Small intestine (tissue), 7 donors: ENCODE measurements around the gene UBE3B. TPM values are rescaled to one million over a fixed set of nuclear protein-coding genes. Genes with fewer than 3 reads are reported as not detected.

Source experiments
- DNase-seq, 2 donors: peaks; one replicate each; pipeline versions ENCODE4 v3.0.0 to v3.0.0-alpha.2; 2013
- FAIRE-seq: peaks from 2 replicates; lab custom pipeline; 2012; peaks lifted over from hg19 to GRCh38; lab: Jason Lieb, UNC
- H3K27ac ChIP-seq, 3 donors: one replicate each; pipeline ENCODE4 v1.5.1; 2013; ENCODE audit warnings: low read length in 2 of 3, mild to moderate bottlenecking in 2 of 3, control low read depth in 1 of 3, inconsistent platforms in 1 of 3, low read depth in 1 of 3, moderate library complexity in 1 of 3
- H3K27me3 ChIP-seq, 3 donors: one replicate each; pipeline ENCODE4 v1.6.1; 2013; ENCODE audit warnings: low read length in 3 of 3, inconsistent platforms in 1 of 3; ENCODE audit not compliant: control insufficient read depth in 3 of 3, insufficient read depth in 3 of 3
- H3K36me3 ChIP-seq, 3 donors: one replicate each; pipeline ENCODE4 v1.6.1; 2013; ENCODE audit warnings: low read length in 3 of 3, inconsistent platforms in 1 of 3, low read depth in 1 of 3, mild to moderate bottlenecking in 1 of 3, moderate library complexity in 1 of 3; ENCODE audit not compliant: control insufficient read depth in 3 of 3, insufficient read depth in 2 of 3
- H3K4me1 ChIP-seq, 3 donors: one replicate each; pipeline ENCODE4 v1.6.1; 2013; ENCODE audit warnings: low read length in 2 of 3, inconsistent platforms in 1 of 3, low read depth in 1 of 3, mild to moderate bottlenecking in 1 of 3, moderate library complexity in 1 of 3; ENCODE audit not compliant: control insufficient read depth in 3 of 3, insufficient read depth in 2 of 3
- H3K4me3 ChIP-seq, 3 donors: one replicate each; pipeline ENCODE4 v1.5.1; 2013; ENCODE audit warnings: low read length in 3 of 3, control low read depth in 1 of 3, inconsistent platforms in 1 of 3, low read depth in 1 of 3, mild to moderate bottlenecking in 1 of 3, moderate library complexity in 1 of 3
- H3K9me3 ChIP-seq, 2 donors: one replicate each; pipeline ENCODE4 v1.6.1; 2013; ENCODE audit warnings: low read depth in 1 of 2, low read length in 1 of 2; ENCODE audit not compliant: control insufficient read depth in 2 of 2, insufficient read depth in 1 of 2
- WGBS, 3 donors: extraction: QIAGEN DNeasy Blood & Tissue Kit; methylation state at CpG; one replicate each; pipeline ENCODE4 v1.1.7; 2013; 5-methylcytosine and 5-hydroxymethylcytosine counted together
- polyA plus RNA-seq, 4 donors: library from polyadenylated mRNA; stranded (reverse) in 3 of 4; unstranded in 1 of 4; fragments of 200-250 nt in 3 of 4; fragments of 120-200 nt in 1 of 4; gene quantifications; one replicate each; pipeline versions ENCODE4 v1.2.1 to v1.2.3, GENCODE V29; 2013
- donor health status: healthy with polysubstance abuse.
- donor health status: control.
- donor health status: control.
- donor health status: Bipolar disorder and iron deficiency.
- donor health status: healthy.

UBE3B gene
- polyA plus RNA-seq, 4 donors, result 13.0 to 33.2 (median 13.3) TPM

- Histone ChIP-seq H3K4me3 (no peak overlapping the region), H3K27me3 (no peaks in the 10 kb centered on the region), H3K4me1 (peaks cover 0 to 10% (median 0%) of the 10 kb centered on the region in 3 donors), H3K27ac (no peak overlapping the region), H3K36me3 (peaks cover 6 to 67% (median 16%) of the 10 kb centered on the region in 3 donors), H3K9me3 (no peaks in the 10 kb centered on the region)
- 81 to 91% (median 84%) methylated on average over 5 of the region's 5 CpGs for WGBS, 3 donors
- DNase-seq (no peak), FAIRE-seq (no peak)
These were observed 105.2 kb downstream of the UBE3B start for GRCh38 chr12:109582636-109583035.

- H3K27me3 ChIP-seq, result no peaks in the 10 kb centered on the region
- no peak overlapping the region for H3K27ac ChIP-seq
- WGBS, 3 donors, result 93 to 100% (median 94%) methylated on average over 2 of the region's 2 CpGs
- no peaks in the 10 kb centered on the region for H3K9me3 ChIP-seq
- FAIRE-seq (no peak), DNase-seq (no peak)
- H3K4me3 ChIP-seq, result no peak overlapping the region
- peaks cover 3 to 72% (median 10%) of the 10 kb centered on the region in 3 donors for H3K36me3 ChIP-seq
- peaks cover 0 to 15% (median 2%) of the 10 kb centered on the region in 3 donors for H3K4me1 ChIP-seq
These were observed 106.3 kb downstream of the UBE3B start for GRCh38 chr12:109583733-109584132.

Other genes with a start within 250 kb of the UBE3B start
- under 1 TPM in 1 of 4 donors, not detected in 3; 0.03 TPM for gene FOXN4, start 168.3 kb upstream of the UBE3B start, polyA plus RNA-seq
- gene MYO1H, start 129.7 kb upstream of the UBE3B start, polyA plus RNA-seq, result 1 to 10 TPM in 1 of 4 donors, not detected in 3; 1.6 TPM
- gene KCTD10, start 334 bp upstream of the UBE3B start, polyA plus RNA-seq, result 10 to 100 TPM; 14.3 to 28.4 (median 19.0) TPM
- 10 to 100 TPM; 23.9 to 95.9 (median 33.1) TPM for gene MMAB, start 95.9 kb downstream of the UBE3B start, polyA plus RNA-seq
- gene MVK, start 96.2 kb downstream of the UBE3B start, polyA plus RNA-seq, result 10 to 100 TPM; 15.1 to 36.4 (median 16.1) TPM
- 1 to 10 TPM; 1.6 to 7.5 (median 4.7) TPM for gene FAM222A, start 236.2 kb downstream of the UBE3B start, polyA plus RNA-seq